Measurements from ENCODE around the gene CRYL1. TPM values are rescaled to one million over a fixed set of nuclear protein-coding genes. Genes with fewer than 3 reads are reported as not detected.

Gene CRYL1
- total and polyA plus RNA-seq, 2 of the 13 experiments (the other 11 are each of a cell fraction or from before 2014, with no cell fraction given), result 57.2 to 115 TPM

DNA sequence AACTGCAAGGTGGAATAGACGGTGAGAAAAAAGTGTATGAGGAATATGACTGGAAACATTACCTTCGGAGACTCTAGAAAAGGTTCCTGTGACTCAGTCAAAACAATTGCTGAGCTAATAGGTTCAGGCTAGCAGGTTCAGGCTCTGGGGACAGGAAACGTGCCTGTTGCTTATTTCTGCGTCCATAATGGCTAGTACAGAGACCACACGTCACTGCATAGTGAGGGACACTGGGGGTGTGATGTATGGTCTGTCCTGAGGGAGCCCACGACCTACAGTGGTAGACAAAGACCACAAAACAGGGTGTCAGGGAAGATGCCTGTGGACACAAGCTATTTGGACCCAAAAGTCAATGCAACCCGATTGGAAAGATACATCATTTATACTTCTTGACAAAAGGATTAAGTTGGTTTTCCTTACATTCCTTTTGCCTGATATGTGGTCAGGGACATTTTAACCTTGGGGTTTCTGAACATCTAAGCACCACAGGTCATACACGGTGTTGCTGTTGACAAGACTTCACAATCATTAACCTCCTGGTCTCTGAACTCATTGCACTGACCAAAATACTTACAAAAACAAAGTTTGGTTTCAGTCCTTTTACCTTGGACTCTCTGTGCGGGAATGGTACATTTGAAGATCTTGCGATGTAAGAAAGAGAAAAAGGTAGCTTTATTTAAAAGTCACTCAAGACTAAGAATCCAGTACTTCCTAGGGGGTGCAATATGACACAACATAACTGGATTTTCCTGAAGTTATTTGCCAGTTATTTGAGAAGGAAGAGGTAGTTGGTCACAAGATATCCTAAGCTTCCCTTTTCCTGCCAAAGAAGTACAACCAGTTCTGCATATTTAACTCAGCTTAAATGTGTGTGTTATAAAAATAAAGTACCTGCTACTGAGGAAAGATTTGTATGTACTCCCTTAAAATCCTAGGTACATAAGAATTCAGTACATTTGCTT is 20.0 kb downstream of the CRYL1 start (continued):
- TF ChIP-seq, protein P1, sequence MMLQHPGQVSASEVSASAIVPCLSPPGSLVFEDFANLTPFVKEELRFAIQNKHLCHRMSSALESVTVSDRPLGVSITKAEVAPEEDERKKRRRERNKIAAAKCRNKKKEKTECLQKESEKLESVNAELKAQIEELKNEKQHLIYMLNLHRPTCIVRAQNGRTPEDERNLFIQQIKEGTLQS (CRISPR knock-in tag; IDR thresholded peaks at IDR 0.05), result no peak
- TF ChIP-seq KLF15 (CRISPR knock-in tag; IDR thresholded peaks at IDR 0.05; ENCODE audit: borderline replicate concordance), result no peak
- no peak for TF ChIP-seq CAMTA2 (CRISPR knock-in tag; IDR thresholded peaks at IDR 0.05; ENCODE audit: borderline replicate concordance)
- TF ChIP-seq HNRNPUL1 (IDR thresholded peaks at IDR 0.05; ENCODE audit: low read depth, low read length), result no peak
- TF ChIP-seq, protein P2, sequence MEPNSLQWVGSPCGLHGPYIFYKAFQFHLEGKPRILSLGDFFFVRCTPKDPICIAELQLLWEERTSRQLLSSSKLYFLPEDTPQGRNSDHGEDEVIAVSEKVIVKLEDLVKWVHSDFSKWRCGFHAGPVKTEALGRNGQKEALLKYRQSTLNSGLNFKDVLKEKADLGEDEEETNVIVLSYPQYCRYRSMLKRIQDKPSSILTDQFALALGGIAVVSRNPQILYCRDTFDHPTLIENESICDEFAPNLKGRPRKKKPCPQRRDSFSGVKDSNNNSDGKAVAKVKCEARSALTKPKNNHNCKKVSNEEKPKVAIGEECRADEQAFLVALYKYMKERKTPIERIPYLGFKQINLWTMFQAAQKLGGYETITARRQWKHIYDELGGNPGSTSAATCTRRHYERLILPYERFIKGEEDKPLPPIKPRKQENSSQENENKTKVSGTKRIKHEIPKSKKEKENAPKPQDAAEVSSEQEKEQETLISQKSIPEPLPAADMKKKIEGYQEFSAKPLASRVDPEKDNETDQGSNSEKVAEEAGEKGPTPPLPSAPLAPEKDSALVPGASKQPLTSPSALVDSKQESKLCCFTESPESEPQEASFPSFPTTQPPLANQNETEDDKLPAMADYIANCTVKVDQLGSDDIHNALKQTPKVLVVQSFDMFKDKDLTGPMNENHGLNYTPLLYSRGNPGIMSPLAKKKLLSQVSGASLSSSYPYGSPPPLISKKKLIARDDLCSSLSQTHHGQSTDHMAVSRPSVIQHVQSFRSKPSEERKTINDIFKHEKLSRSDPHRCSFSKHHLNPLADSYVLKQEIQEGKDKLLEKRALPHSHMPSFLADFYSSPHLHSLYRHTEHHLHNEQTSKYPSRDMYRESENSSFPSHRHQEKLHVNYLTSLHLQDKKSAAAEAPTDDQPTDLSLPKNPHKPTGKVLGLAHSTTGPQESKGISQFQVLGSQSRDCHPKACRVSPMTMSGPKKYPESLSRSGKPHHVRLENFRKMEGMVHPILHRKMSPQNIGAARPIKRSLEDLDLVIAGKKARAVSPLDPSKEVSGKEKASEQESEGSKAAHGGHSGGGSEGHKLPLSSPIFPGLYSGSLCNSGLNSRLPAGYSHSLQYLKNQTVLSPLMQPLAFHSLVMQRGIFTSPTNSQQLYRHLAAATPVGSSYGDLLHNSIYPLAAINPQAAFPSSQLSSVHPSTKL (CRISPR knock-in tag; IDR thresholded peaks at IDR 0.05), result peak; percentile 90; the same call in 1 of the 2 replicates
- TF ChIP-seq DNMT3B (CRISPR knock-in tag; conservative IDR thresholded peaks at IDR 0.05), result no peak
- TF ChIP-seq AHR (CRISPR knock-in tag; IDR thresholded peaks at IDR 0.05), result no peak
- peak; percentile 86 for TF ChIP-seq TCF7 (IDR thresholded peaks at IDR 0.05; ENCODE audit: low read depth)
- TF ChIP-seq TOPORS (CRISPR knock-in tag; IDR thresholded peaks at IDR 0.05), result no peak
- TF ChIP-seq PHF21A (CRISPR knock-in tag; IDR thresholded peaks at IDR 0.05), result peak; percentile 85
- no peak for TF ChIP-seq ZNF329 (CRISPR knock-in tag; IDR thresholded peaks at IDR 0.05; ENCODE audit: low read depth)
- peak; percentile 70 for TF ChIP-seq MED8 (CRISPR knock-in tag; IDR thresholded peaks at IDR 0.05; ENCODE audit: insufficient replicate concordance)
- TF ChIP-seq ZNF362 (CRISPR knock-in tag; IDR thresholded peaks at IDR 0.05; ENCODE audit: borderline replicate concordance), result peak; percentile 69; the same call in 1 of the 2 replicates
- TF ChIP-seq SP4 (CRISPR knock-in tag; IDR thresholded peaks at IDR 0.05), result peak; percentile 50; the same call in 1 of the 2 replicates
- TF ChIP-seq ZBTB38 (CRISPR knock-in tag; IDR thresholded peaks at IDR 0.05), result no peak
- no peak for TF ChIP-seq ZFP90 (CRISPR knock-in tag; IDR thresholded peaks at IDR 0.05; ENCODE audit: borderline replicate concordance)
- TF ChIP-seq, protein P3, sequence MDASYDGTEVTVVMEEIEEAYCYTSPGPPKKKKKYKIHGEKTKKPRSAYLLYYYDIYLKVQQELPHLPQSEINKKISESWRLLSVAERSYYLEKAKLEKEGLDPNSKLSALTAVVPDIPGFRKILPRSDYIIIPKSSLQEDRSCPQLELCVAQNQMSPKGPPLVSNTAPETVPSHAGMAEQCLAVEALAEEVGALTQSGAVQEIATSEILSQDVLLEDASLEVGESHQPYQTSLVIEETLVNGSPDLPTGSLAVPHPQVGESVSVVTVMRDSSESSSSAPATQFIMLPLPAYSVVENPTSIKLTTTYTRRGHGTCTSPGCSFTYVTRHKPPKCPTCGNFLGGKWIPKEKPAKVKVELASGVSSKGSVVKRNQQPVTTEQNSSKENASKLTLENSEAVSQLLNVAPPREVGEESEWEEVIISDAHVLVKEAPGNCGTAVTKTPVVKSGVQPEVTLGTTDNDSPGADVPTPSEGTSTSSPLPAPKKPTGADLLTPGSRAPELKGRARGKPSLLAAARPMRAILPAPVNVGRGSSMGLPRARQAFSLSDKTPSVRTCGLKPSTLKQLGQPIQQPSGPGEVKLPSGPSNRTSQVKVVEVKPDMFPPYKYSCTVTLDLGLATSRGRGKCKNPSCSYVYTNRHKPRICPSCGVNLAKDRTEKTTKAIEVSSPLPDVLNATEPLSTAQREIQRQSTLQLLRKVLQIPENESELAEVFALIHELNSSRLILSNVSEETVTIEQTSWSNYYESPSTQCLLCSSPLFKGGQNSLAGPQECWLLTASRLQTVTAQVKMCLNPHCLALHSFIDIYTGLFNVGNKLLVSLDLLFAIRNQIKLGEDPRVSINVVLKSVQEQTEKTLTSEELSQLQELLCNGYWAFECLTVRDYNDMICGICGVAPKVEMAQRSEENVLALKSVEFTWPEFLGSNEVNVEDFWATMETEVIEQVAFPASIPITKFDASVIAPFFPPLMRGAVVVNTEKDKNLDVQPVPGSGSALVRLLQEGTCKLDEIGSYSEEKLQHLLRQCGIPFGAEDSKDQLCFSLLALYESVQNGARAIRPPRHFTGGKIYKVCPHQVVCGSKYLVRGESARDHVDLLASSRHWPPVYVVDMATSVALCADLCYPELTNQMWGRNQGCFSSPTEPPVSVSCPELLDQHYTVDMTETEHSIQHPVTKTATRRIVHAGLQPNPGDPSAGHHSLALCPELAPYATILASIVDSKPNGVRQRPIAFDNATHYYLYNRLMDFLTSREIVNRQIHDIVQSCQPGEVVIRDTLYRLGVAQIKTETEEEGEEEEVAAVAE (CRISPR knock-in tag; IDR thresholded peaks at IDR 0.05; ENCODE audit: borderline replicate concordance), result 0 out of 2 replicates have a peak, but pooled peaks have one; percentile 36
- no peak for TF ChIP-seq GZF1 (CRISPR knock-in tag; IDR thresholded peaks at IDR 0.05)

Data from HepG2 (cell line).